Neural crest cell (in vitro differentiated cells): ENCODE results near the gene PA2G4. TPM values are rescaled to one million over a fixed set of nuclear protein-coding genes. Genes with fewer than 3 reads are reported as not detected.

Source experiments
- DNase-seq: peaks from one replicate; pipeline ENCODE4 v3.0.0; 2021; ENCODE audit warnings: low read depth, mixed read lengths, low spot score
- H3K27ac Mint-ChIP-seq: one replicate; pipeline ENCODE4 v1.8.0; 2021; ENCODE audit warnings: mild to moderate bottlenecking, mixed read lengths; ENCODE audit not compliant: unreplicated experiment
- H3K27me3 Mint-ChIP-seq: 2 replicates; pipeline ENCODE4 v1.8.0; 2021; ENCODE audit warnings: low read depth, mild to moderate bottlenecking, mixed read lengths
- H3K36me3 Mint-ChIP-seq: 2 replicates; pipeline ENCODE4 v1.8.0; 2021; ENCODE audit warnings: low read depth, mild to moderate bottlenecking, mixed read lengths
- H3K4me1 Mint-ChIP-seq: 2 replicates; pipeline ENCODE4 v1.8.0; 2021; ENCODE audit warnings: mixed read lengths
- H3K4me3 Mint-ChIP-seq: one replicate; pipeline ENCODE4 v1.8.0; 2021; ENCODE audit warnings: mild to moderate bottlenecking, mixed read lengths
- H3K9me3 Mint-ChIP-seq: 2 replicates; pipeline ENCODE4 v1.8.0; 2021; ENCODE audit warnings: mixed read lengths
- CTCF ChIP-seq: fragments of 200-600 bp; sonication (generic); conservative IDR thresholded peaks from 2 replicates; pipeline ENCODE4 v1.5.0; 2021; ENCODE audit warnings: antibody characterized with exemption, mild to moderate bottlenecking
- total RNA-seq: library from RNA; stranded (reverse); gene quantifications from 2 replicates; pipeline ENCODE4 v1.2.1, GENCODE V29; 2021

PA2G4 gene
- total RNA-seq, 1 donor from 2014 or later, result 201 TPM

GRCh38 chr12:56086608-56087007, 17.8 kb upstream of the PA2G4 start:
- peaks cover 12% of the 10 kb centered on the region for H3K27me3 Mint-ChIP-seq
- TF ChIP-seq CTCF, result no peak

GRCh38 chr12:56087220-56087619, 17.1 kb upstream of the PA2G4 start:
- Mint-ChIP-seq H3K36me3 (peaks cover 8% of the 10 kb centered on the region), H3K9me3 (no peaks in the 10 kb centered on the region), H3K4me1 (peaks cover 23% of the 10 kb centered on the region), H3K27me3 (peaks cover 5% of the 10 kb centered on the region), H3K4me3 (no peak overlapping the region), H3K27ac (no peak overlapping the region)
- TF ChIP-seq CTCF, result no peak
- DNase-seq, result no peak

More at GRCh38 chr12:56086608-56087007, 17.8 kb upstream of the PA2G4 start:
- no peak overlapping the region for H3K27ac Mint-ChIP-seq
- peaks cover 8% of the 10 kb centered on the region for H3K36me3 Mint-ChIP-seq
- no peak overlapping the region for H3K4me3 Mint-ChIP-seq
- no peak for DNase-seq
- no peaks in the 10 kb centered on the region for H3K9me3 Mint-ChIP-seq
- H3K4me1 Mint-ChIP-seq, result peaks cover 27% of the 10 kb centered on the region

GRCh38 chr12:56097738-56098137, 6.6 kb upstream of the PA2G4 start:
- no peak for TF ChIP-seq CTCF
- H3K4me1 Mint-ChIP-seq, result peaks cover under 1% of the 10 kb centered on the region
- H3K27ac Mint-ChIP-seq, result no peak overlapping the region
- H3K9me3 Mint-ChIP-seq, result no peaks in the 10 kb centered on the region
- H3K36me3 Mint-ChIP-seq, result peaks cover 19% of the 10 kb centered on the region
- H3K27me3 Mint-ChIP-seq, result peaks cover 5% of the 10 kb centered on the region
- H3K4me3 Mint-ChIP-seq, result peak overlapping the region; percentile 47
- DNase-seq, result no peak

- TF ChIP-seq CTCF, result no peak
- DNase-seq, result no peak
- Mint-ChIP-seq H3K4me1 (peaks cover 10% of the 10 kb centered on the region), H3K9me3 (no peaks in the 10 kb centered on the region), H3K27me3 (peaks cover 5% of the 10 kb centered on the region), H3K27ac (no peak overlapping the region), H3K4me3 (no peak overlapping the region), H3K36me3 (peaks cover 15% of the 10 kb centered on the region)
Measured at GRCh38 chr12:56098592-56098991, 5.8 kb upstream of the PA2G4 start.

- Mint-ChIP-seq H3K4me1 (peaks cover 20% of the 10 kb centered on the region), H3K36me3 (peaks cover 12% of the 10 kb centered on the region)
- no peak for TF ChIP-seq CTCF
Measured at GRCh38 chr12:56099787-56100186, 4.6 kb upstream of the PA2G4 start.

GRCh38 chr12:56101045-56101444, 3.3 kb upstream of the PA2G4 start:
- Mint-ChIP-seq H3K27ac (no peak overlapping the region), H3K27me3 (peaks cover 2% of the 10 kb centered on the region), H3K4me1 (peaks cover 30% of the 10 kb centered on the region), H3K4me3 (no peak overlapping the region), H3K36me3 (peaks cover 9% of the 10 kb centered on the region), H3K9me3 (no peaks in the 10 kb centered on the region)
- DNase-seq, result no peak
- TF ChIP-seq CTCF, result no peak

More at GRCh38 chr12:56099787-56100186, 4.6 kb upstream of the PA2G4 start:
- no peak for DNase-seq
- H3K9me3 Mint-ChIP-seq, result no peaks in the 10 kb centered on the region
- no peak overlapping the region for H3K27ac Mint-ChIP-seq
- H3K27me3 Mint-ChIP-seq, result peaks cover 5% of the 10 kb centered on the region
- H3K4me3 Mint-ChIP-seq, result peak overlapping the region; percentile 28
